Epithelial cell of prostate (primary cell): Measurements from ENCODE around the gene KMT5B.

Experiments
- DNase-seq: peaks from one replicate; pipeline ENCODE4 v3.0.0-alpha.2; 2011; ENCODE audit warnings: low read depth, low spot score
- H3K27ac ChIP-seq: fragments of 450-650 bp; 2 replicates; pipeline ENCODE4 v1.5.1; 2017; ENCODE audit warnings: mild to moderate bottlenecking

The KMT5B gene

DNA sequence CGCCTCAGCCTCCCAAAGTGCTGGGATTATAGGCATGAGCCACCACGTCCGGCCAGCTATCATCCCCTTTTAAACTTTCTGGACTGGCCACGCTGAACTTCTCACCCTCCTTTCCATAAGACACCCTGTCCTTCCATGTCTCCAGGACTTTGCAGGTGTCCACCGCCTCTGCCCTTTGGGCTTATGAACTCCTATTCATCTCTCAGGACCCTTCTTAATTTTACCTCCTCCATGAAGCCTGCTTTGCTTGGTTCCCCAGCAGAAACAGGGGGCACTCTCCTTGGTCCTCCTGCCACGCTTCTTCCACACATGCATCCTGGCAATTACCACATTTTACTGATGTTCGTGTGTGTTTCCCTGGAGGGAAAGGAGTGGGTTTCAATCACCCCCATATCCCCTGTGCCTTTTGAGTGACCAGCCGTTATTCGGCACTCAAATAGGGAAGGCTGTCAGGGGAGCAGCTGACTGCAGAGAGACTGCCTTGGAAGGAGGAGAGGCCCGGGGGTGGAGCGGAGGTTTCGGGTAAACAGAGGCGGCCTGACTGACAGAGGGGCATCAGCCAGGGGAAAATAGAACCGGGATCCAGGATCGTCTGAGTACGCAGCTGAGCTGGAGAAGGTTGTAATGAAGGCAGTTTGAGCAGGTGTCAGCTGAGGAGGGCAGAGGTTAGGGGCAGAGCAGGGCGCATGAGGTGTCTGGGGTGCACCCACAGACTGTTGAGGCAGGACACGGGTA is 64.9 kb downstream of the KMT5B start:
- no peak overlapping the region for H3K27ac ChIP-seq
- DNase-seq, result no peak

DNA sequence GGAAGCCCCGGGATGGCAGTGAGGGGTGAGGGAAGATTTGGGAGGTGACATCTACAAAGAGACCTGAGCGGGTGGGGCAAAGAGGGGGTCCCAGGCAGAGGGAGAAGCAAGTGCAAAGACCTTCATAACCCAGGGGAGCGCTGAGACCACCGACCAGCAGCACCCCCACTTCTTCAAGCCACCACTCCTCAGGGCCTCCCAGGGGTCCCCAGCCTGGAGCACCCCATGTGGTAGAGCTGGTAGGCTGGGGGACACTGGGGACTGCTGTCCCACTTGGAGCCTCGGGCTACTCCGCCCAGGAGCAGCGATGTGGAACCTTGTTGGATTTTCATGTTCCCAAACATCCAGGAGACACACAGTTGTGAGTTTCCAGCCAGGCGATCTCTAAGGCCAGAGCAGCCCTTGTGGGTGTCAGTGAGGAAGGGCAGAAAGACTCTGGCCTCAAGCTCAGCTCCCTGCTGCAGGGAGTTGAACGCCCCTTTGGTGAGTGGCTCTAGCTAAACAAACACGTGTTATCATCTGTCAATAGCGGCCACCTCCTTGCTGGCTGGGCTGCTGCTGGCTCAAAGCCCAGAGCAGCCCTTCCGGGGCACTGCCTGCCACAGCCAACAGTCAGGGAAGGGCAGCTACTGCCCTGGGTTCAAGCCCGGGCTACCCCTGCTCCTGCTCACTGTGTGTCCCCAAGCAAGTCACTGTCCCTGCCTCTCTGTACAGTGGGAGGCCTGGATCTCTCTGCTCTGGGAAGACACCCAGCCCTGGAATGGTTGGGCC is 66.2 kb downstream of the KMT5B start:
- peak overlapping the region; percentile 9 for H3K27ac ChIP-seq
- no peak for DNase-seq

DNA sequence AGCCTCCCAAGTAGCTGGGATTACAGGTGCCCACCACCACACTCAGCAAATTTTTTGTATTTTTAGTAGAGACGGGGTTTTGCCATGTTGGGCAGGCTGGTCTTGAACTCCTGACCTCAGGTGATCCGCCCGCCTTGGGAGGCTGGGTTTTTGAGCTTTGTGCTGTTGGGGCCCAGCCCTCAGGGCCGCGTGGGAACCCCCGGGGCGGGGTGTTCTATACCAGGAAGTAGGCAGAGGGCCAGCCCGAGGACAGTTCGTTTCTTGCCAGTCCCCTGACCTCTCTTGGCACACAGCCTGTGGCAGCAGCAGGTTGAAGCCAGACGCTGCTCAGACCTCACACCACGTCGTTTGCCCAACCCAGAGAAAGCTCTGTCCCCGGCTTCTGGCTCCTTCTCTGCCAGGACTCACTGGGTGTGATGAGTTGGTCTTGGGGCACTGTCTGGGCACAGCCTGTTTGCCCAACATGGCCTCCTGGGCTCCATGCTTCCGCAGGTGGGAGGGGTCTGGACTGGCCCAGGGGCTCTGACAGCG is 67.0 kb downstream of the KMT5B start:
- peak overlapping the region; percentile 9 for H3K27ac ChIP-seq
- no peak for DNase-seq

DNA sequence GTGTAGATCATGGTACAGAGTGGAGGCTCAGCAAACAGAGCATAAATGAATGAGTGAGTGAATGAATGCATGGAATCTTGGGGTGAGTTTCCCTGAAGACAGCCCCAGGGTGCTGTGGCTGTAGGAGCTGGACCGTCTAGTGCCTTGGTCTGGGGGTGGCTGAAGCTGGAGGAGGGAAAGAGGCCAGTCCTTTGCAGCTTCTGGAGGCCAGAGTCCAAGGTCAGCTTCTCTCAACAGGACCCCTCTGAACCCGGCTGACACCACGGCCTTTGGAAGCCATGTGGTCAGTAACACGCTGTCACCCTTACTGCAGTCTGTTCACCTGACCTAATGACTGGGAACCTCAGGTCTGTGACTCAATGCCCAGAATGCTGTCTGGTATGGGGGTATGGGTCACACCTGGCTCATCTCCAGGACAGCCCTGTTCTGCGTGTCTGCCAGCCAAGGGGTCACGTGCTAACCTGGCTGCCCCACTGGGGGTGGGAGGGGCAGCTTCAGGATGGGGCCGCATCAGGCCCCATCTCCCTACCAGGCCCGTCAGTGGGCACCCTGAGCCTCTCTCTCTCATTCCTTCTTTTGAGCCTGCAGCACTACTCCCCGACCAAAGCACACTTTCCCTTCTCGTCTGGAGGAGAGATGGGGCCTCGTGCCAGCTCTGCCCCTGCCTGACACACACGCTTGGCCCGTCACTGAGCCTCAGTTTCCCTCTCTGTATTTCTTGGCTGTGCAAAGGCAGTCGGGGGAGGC is 67.8 kb downstream of the KMT5B start:
- H3K27ac ChIP-seq, result peak overlapping the region; percentile 9
- DNase-seq, result no peak

DNA sequence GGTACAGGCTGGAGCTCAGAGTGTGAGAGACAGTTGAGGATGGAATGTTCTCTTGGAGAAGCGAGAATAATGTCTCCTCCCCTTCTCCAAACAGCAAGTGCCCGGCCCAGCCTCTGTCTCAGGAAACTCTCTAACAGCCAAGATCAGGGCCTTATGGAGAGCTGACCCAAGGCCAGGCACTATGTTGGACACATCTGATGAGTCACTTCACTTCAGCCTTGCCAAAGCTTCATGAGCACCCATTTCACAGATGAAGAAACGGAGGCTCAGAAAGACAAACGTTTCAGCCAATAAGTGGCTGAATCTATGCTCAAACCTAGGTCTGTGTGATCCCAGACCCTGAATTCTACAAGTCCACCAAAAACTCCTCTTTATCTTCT is 69.8 kb downstream of the KMT5B start:
- no peak overlapping the region for H3K27ac ChIP-seq
- no peak for DNase-seq

DNA sequence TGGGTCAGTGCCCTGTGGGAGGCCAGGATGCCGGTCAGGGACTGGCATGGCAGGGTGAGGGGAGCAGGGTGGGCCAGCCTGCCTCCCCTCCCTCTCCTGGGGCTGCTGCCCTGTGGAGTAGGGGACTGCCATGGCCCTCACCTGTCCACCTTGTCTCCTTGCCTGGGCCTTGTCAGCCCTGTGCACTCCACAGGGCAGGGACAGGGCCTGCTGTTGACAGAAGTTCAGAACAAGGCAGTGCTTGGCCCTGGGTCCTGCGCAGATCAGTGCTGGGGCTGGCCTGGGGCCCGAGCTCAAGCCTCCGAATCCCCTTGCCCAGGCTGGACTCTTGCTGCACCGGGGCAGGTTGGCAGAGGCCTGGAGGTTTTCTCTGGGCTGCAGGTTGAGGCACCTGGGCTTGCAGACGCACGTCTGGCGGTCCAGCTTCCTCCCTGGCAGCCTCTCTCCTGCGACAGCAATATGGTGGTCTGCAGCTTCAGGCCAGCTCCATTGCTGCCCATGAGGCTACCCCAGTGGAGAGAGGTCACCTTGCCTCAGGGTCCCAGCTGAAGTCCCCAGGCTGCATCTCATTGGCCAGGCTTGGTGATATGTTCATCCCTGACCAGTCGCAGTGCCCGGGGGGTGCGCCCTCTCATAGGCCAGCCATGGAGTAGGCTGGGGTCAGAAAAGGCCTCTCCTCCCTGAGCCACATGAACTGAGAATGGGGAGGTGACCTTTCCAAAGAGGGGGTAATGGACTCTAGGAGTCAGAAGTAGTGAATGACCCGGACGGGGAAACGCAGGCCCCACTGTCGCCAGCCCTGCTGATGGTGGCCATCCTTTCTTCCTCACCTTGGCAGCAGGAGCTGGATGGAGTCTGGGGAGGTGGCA is 70.4 kb downstream of the KMT5B start:
- DNase-seq, result no peak
- H3K27ac ChIP-seq, result peak overlapping the region; percentile 14

DNA sequence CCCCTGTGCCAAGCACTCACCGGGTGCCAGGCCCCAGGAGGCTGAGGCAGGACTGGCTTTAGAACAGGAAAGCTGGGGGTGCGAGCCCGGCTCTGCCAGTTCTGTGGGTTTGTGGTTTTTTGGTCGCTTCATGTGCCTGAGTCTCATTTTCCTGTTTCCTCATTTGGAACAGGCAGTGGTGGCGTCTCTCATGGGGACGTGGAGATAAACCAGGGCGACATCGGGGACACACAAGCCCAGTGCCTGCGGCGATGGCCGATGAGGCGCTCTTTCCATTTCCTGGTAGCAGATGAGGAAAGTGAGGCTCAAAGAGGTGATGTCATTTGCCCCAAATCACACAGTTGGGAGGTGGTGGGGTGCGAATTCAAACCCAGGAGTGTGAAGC is 71.1 kb downstream of the KMT5B start:
- H3K27ac ChIP-seq, result peak overlapping the region; percentile 14
- no peak for DNase-seq

DNA sequence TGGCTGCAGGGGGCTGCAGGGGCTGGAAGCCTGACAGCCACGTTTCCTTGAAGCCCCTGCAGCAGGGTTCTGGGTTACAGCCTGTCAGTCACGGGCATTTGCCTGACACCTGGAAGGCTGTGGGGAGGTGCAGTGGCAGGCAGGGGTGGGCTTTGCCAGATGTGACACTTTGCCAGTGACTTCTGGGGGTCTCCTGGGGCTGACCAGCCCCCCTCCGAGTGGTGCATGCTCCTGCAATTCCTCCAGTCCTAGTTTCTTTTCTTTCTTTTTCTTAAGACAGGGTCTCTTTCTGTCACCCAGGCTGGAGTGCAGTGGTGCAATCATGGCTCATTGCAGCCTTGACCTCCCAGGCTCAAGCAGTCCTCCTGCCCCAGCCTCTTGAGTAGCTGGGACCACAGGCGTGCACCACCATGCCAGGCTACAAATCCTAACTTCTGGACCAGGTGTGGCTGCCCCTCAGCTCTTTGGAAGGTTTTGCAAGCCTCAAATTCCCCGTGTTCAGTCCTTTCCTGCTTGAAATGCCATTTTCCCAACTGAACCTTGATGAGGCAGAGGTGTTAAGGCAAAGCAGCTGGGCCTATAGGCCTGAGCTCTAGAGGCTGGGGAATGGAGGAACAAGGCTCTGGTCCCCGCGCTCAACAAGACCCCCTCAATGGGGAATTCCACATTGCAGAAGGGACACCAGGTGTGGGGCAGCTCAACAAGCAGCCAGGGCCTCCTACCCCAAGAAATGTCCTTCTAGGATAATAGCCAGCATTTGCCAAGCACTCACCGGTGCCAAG is 71.7 kb downstream of the KMT5B start:
- DNase-seq, result no peak
- peak overlapping the region; percentile 14 for H3K27ac ChIP-seq

DNA sequence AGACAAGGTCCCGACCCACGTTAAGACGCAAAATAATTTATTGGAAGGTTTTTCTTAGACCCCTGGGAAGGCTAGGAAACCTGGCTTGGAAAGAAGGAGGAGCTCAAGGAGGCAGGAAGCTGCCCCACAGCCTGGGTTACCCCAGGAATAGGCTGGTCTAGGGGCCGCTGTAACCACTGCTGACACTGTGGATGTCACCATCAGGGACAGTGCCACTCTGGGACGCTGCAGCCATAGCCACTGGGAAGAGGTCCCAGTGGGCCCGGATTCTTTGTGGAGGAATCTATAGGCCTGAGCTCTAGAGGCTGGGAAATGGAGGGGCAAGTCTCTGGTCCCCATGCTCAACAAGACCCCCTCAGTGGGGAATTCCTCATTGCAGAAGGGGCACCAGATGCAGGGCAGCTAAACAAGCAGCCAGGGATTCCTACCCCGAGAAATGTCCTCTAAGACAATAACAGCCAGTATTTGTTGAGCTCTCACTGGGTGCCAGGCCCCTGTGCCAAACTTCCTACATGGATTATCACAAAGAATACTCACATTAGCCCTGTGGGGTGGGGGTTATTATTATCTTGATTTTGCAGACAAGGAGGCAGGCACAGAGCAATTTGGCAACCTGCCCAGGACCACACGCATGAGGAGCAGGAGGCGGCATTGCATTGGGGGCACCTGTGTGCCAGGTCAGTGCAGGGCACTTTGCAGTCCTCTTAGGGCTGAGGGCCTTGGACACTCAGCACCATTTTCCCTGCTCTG is 72.4 kb downstream of the KMT5B start:
- no peak overlapping the region for H3K27ac ChIP-seq

DNA sequence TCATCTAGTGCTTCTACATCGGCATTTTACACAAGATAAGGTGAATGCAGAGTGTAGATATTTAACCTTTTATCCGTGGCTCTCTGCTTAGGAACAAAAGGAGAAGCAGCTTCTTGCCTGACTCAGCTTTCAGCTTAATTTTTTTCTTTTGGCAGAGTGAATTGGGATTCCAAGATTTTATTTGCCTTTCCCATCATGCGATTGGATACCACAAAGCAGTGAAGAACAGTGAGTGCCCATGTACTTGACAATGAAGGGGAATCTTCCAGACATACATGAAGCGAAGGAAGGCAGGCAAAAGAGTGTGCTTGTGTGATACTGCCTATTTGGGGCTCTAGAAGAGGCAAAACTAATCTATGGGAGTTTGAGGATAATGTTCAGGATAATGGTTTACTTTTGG is 74.9 kb downstream of the KMT5B start:
- DNase-seq, result no peak
- no peak overlapping the region for H3K27ac ChIP-seq

More for the DNA sequence above, 72.4 kb downstream of the KMT5B start:
- DNase-seq, result no peak

DNA sequence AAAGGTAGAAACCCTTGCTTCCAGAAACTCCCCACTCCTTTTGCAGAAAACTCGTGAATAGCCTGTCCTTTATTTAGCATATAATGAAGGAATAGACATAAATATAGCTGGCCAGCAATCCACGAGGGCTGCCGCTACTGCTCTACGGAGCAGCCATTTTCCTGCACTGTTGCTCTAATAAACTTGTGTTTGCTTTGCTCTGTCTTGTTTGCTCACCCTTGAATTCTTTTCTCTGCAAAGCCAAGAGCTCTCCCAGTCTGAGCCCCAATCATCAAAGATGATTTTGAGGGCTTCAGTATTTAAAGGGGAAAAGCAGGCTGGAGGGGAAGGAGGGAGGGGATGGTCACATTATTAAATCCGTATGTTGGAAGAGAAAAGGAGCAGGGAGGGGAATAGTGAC is 75.3 kb downstream of the KMT5B start:
- no peak for DNase-seq

DNA sequence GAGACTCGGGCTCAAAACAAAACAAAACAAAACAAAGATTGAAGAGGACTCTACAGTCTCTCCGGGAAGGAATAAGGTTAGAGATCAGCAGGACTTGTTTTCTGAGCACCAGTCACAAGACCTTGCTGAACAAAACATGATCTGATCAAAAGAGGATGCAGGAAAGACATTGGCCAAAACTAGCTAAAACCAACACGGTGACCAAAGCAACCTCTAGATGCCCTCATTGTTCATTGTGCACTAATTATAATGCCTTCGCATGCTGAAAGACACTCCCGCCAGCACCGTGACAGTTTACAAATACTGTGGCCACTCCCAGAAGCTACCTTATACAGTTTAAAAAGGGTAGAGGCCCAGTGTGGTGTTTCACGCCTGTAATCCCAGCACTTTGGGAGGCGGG is 76.2 kb downstream of the KMT5B start:
- no peak overlapping the region for H3K27ac ChIP-seq
- no peak for DNase-seq

More for the DNA sequence above, 75.3 kb downstream of the KMT5B start:
- H3K27ac ChIP-seq, result no peak overlapping the region

DNA sequence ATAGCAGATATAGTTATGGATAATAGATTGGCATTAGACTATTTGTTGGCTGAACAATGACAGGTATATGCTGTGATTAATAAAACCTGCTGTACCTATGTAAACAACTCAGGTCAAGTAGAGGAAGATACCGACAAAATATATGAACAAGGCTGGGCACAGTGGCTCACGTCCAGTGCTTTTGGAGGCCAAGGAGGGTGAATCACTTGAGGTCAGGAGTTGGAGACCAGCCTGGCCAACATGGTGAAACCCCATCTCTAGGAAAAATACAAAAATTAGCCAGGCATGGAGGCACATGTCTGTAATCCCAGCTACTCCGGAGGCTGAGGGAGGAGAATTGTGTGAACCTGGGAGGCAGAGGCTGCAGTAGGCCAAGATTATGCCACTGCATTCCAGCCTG is 77.9 kb downstream of the KMT5B start:
- no peak overlapping the region for H3K27ac ChIP-seq
- DNase-seq, result no peak

DNA sequence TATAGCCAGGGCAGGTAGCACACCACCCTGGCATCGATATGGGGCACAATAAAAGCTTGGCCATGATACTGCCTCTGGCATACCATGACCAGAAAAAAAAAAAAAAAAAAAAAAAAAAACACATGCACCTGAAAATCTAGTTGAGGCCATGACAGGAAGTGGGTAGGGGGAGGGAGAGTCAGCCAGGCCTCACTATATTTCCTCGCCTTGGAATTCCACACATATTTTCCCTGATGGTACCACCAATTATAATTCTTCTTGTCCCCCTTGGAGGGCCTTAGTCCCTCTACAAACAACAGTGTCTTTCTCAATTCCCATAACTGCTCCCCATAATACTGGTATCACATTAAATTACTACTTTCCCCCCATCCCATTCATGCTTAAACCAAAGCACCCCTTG is 79.3 kb downstream of the KMT5B start:
- DNase-seq, result no peak
- H3K27ac ChIP-seq, result no peak overlapping the region

DNA sequence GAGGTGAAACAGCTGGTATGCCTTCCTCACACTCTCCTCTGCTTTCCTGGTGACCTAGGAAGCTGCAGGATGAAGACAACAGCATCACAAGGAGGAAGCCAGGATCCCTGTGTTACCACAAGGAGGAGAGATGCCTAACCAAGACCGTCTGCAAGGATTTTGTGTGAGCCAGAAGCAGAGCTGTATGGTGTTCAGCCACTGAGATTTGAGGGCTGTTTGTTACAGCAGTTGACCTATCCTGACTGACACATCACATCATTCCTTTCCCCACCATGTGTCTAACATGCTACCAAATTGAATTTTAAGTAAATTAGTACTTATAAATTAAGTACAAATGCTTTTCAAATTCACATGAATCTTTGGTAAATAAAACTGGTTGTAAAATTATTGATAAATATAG is 83.0 kb downstream of the KMT5B start:
- no peak overlapping the region for H3K27ac ChIP-seq

DNA sequence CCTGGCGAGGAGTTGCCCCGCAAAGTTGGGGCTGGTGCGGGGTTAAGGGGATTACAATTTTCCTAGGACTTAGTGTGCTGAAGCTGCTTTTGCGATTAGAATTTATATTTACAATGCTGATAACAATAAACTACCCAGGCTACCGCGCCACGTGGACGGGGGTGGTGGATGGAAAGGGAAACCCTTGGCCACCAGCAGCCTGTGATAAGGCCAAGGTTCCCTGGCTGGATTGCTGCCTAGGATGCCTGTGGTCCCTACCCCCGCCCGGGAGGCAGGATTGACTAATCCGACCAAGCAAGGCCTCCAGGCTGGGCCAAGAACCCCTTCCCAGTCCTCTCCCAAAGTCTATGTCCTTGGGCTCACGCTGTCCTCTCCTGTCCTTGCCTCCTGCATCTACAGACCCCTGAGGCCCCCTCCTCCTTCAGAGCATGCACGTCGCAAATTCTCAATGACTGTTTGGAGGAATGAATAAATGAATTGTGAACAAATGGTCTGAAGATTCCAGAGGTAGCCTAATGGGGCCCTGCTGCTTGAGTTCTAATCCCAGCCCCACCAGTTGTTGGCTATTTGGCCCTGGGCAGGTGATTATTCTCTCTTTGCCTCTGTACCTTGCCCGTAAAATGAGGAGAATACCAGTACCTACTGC is 84.3 kb downstream of the KMT5B start:
- H3K27ac ChIP-seq, result no peak overlapping the region
- DNase-seq, result no peak

More for the DNA sequence above, 83.0 kb downstream of the KMT5B start:
- no peak for DNase-seq

DNA sequence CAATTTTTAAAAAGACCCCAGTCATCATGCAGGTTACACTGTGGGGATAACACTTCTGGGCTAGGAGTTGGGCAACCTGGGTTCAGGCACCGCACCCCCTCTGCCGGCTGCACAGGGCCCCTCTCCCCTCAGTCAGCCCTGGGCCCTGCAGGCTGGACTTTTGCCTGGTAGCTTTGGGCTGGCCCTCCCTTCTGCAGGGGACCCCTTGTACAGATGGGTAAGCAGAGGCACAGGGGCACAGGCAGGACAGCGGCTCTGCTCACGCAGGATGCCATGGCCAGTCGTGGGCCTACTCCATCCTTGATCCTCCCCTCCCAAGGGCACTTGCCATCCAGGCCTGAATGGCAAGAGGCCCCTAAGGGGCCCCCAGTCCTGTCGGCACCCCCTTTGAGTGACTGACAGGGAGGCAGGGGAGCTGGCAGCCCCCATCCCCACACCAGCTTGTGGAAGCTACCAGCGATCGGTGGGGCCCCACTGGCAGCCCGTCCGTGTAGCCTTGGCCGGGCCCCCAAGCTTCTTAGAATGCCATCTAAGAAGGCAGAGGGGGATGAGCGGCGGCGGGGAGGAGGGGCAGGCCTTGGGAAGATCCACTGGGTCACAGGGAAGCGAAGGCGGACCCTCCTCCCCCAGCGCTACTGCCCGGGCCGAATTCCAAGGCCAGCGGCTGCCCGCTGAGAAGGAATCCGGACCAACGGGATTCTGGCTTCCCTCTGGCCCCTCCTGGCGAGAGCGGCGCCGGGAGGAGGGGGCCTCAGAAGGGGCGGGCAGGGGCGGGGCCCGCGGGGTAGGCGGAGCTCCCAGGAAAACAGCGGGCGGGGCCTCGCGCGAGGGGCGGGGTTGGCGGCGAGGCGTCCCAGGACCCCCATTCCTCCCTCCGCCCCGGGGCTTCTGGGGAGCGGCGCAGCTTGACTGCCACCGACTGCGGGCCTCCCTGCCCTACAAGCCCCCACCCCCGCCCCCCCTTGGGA is 85.1 kb downstream of the KMT5B start:
- no peak overlapping the region for H3K27ac ChIP-seq
- DNase-seq, result no peak
